ENCODE results near the gene HNRNPA1. TPM values are rescaled to one million over a fixed set of nuclear protein-coding genes. Genes with fewer than 3 reads are reported as not detected.

Gene HNRNPA1
- total and polyA plus RNA-seq, 9 of the 15 experiments (the other 6 are each of a cell fraction or from before 2014, with no cell fraction given): 1,166 to 2,703 (median 1,815) TPM

DNA sequence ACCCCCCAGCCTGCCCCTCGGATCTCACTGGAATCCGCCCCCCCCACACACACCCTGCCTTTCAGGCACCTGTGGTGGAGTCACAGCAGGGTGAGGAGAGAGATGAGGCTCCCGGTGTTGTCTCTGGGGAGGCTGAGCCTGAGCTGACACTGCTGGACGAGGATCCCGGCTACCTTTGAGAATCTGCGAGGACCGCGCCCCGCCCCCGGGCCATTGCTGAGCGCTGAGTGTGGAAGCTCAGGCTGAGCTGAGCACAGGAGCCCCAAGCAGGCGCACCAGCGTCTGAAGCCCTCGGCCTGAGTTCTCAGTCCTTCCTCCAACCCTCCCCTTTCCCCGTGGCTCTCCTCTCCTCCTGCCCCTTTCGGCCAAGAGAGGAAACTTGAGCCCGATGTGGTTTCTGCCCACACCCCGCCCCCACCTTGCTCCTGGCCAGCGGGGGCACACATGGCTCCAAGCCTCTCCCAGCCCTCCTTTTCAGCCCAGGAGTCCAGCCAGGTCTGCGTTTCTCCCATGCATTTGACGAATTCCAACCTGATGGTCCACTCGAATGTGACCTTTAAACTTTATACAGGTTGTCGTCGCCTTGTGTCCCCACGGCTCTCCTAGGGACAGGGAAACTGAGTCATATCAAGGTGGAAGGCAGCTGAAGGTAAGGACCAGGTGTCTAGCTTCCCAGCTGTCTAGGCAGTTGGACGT is 20.4 kb downstream of the HNRNPA1 start, which contains the start of gene NFE2 (continued):
- TF ChIP-seq POLR2B (IDR thresholded peaks at IDR 0.05; ENCODE audit: low read depth, partially characterized antibody) (peak; percentile 82), KDM1A (IDR thresholded peaks at IDR 0.05) (no peak), RHOXF2B (CRISPR knock-in tag; conservative IDR thresholded peaks at IDR 0.05) (no peak), SMAD3 (CRISPR knock-in tag; conservative IDR thresholded peaks at IDR 0.05) (no peak), ETV1 (tag; conservative IDR thresholded peaks at IDR 0.05; ENCODE audit: low read depth) (no peak), CCAR2 (IDR thresholded peaks at IDR 0.05; ENCODE audit: low read depth, low read length) (no peak), ZNF217 (CRISPR knock-in tag; IDR thresholded peaks at IDR 0.05) (no peak), OTX1 (CRISPR knock-in tag; IDR thresholded peaks at IDR 0.05) (no peak), NR3C1 (CRISPR knock-in tag; IDR thresholded peaks at IDR 0.05) (no peak), ZNF175 (CRISPR knock-in tag; IDR thresholded peaks at IDR 0.05; ENCODE audit: low read depth) (no peak), ARHGAP35 (IDR thresholded peaks at IDR 0.05; ENCODE audit: partially characterized antibody) (no peak), KDM5B (IDR thresholded peaks at IDR 0.05; ENCODE audit: insufficient replicate concordance, low read depth, low read length) (peak; percentile 41), NONO (IDR thresholded peaks at IDR 0.05; ENCODE audit: low read depth in 2 of 2, low read length in 1 of 2) (no peak), MEF2D (tag; conservative IDR thresholded peaks at IDR 0.05; ENCODE audit: low read depth) (no peak), BMI1 (IDR thresholded peaks at IDR 0.05; ENCODE audit: low read length) (no peak)
- TF ChIP-seq, protein P1, sequence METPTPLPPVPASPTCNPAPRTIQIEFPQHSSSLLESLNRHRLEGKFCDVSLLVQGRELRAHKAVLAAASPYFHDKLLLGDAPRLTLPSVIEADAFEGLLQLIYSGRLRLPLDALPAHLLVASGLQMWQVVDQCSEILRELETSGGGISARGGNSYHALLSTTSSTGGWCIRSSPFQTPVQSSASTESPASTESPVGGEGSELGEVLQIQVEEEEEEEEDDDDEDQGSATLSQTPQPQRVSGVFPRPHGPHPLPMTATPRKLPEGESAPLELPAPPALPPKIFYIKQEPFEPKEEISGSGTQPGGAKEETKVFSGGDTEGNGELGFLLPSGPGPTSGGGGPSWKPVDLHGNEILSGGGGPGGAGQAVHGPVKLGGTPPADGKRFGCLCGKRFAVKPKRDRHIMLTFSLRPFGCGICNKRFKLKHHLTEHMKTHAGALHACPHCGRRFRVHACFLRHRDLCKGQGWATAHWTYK (CRISPR knock-in tag; IDR thresholded peaks at IDR 0.05): peak; percentile 49; the same call in 1 of the 2 replicates
- TF ChIP-seq, protein P2, sequence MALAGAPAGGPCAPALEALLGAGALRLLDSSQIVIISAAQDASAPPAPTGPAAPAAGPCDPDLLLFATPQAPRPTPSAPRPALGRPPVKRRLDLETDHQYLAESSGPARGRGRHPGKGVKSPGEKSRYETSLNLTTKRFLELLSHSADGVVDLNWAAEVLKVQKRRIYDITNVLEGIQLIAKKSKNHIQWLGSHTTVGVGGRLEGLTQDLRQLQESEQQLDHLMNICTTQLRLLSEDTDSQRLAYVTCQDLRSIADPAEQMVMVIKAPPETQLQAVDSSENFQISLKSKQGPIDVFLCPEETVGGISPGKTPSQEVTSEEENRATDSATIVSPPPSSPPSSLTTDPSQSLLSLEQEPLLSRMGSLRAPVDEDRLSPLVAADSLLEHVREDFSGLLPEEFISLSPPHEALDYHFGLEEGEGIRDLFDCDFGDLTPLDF (CRISPR knock-in tag; IDR thresholded peaks at IDR 0.05): no peak
- TF ChIP-seq, protein P3, sequence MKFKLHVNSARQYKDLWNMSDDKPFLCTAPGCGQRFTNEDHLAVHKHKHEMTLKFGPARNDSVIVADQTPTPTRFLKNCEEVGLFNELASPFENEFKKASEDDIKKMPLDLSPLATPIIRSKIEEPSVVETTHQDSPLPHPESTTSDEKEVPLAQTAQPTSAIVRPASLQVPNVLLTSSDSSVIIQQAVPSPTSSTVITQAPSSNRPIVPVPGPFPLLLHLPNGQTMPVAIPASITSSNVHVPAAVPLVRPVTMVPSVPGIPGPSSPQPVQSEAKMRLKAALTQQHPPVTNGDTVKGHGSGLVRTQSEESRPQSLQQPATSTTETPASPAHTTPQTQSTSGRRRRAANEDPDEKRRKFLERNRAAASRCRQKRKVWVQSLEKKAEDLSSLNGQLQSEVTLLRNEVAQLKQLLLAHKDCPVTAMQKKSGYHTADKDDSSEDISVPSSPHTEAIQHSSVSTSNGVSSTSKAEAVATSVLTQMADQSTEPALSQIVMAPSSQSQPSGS (CRISPR knock-in tag; IDR thresholded peaks at IDR 0.05): no peak
- TF ChIP-seq, protein P4, sequence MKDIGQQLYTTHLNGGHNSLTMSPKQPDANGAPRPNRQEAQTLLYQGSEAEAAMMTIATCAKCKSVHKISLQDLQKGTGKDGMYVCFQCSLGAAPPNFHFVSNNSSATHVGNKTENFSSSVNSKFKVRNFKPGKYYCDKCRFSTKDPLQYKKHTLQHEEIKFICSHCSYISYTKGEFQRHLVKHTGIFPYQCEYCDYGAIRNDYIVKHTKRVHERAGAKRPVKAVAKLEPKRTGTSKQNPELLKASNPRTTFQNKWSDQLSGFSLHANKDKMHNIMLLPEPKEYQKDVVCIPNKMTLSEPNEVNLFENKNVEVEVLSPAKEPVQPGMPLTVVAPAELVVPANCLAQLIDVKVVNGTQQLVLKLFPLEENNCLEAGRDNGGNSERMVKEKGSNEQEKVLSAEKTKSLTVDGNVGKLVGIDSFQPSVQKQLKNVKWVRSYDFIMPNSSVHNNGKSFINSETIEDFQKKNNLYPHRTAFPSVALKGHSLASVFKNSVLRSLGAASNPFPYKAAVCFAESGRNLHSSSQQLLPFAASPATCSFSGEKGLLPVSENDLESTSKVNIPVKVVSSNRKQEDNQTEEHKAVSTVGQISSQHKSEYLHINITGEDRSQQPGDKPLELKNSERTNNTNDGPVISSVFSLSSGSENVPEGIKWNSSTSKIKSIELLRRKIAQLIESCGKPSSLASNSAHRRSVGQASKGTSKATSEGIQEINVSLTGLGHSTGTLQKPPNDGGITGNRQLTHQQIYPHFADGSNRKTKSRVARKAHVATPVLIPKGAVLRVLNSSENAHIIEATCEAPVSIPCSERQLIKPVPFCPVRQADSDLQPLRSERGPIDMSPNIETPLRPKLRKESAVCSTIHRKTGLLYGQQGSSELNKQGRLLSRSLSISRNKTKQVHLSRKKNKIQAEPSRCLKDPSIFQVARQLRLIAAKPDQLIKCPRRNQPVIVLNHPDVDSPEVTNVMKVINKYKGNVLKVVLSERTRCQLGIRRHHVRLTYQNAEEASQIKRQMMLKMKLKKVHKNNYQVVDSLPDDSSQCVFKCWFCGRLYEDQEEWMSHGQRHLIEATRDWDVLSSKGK (CRISPR knock-in tag; IDR thresholded peaks at IDR 0.05): no peak
- TF ChIP-seq, protein P5, sequence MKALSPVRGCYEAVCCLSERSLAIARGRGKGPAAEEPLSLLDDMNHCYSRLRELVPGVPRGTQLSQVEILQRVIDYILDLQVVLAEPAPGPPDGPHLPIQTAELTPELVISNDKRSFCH (CRISPR knock-in tag; IDR thresholded peaks at IDR 0.05): no peak
- TF ChIP-seq, protein P5 (tag; IDR thresholded peaks at IDR 0.05): 0 out of 2 replicates have a peak, but pooled peaks have one; percentile 42

Data from K562 (cell line).